NCI-H526 (cell line): ENCODE results near the gene RAPGEF1.

Experiments
- DNase-seq, 2 experiments: peaks; one replicate each; lab custom pipeline; 2025; lab: John Stamatoyannopoulos, UW

Gene RAPGEF1

DNA sequence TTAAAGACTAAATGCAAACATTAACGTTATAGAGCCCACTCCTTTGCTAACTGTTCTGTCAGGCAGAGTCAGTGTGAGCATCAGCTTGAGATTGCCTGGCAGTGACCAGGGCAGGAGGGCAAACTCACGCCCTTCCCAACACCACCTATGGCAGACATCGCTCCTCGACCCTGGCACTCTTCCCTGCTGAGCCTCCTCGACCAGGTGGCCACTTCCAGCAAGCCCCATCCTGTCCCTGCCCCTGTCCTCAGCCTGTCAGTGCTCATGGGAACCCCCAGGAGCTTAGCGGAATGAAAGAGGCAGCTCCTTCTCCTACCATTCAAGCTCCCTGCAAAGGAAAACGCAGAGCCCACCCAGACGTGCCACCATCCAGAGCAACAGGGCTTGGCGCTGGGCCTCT is 152.5 kb downstream of the RAPGEF1 start:
- no peak for DNase-seq

DNA sequence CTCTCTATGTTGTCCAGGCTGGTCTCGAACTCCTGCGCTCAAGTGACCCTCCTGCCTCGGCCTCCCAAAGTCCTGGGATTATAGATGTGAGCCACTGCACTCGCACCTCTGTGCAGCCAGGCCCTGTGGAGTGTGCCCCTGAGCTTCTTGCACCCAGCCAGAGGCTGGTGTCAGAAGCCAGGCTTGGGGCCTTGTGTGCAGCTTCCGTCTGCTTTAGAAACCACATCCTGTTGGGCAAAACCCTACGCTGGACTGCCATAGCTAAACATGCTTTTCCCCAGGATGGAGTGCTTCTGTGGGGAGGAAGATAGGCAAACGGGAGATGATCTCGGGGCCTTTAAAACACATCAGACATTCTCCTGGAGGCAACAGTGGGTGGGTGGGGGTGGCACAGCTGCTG is 154.5 kb downstream of the RAPGEF1 start:
- no peak for DNase-seq

DNA sequence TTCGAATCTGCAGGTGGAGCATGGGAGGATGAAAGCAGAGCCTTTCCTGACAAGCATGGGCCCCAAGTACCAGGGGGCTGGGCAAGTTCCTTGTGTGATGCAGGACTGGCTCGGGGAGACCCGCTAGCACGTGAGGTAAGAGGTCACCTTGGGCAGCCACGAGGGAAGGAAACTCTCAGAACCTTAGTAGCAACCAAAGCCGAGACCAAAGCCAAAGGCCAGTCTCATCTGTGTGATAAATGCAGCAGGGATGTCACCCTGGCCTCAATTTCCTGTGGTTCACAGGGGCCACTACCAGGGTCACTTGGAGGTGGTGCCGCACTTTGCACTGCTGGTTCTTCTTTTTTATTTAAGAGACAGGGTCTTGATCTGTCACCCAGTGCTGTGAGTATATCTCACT is 155.0 kb downstream of the RAPGEF1 start:
- no peak for DNase-seq

DNA sequence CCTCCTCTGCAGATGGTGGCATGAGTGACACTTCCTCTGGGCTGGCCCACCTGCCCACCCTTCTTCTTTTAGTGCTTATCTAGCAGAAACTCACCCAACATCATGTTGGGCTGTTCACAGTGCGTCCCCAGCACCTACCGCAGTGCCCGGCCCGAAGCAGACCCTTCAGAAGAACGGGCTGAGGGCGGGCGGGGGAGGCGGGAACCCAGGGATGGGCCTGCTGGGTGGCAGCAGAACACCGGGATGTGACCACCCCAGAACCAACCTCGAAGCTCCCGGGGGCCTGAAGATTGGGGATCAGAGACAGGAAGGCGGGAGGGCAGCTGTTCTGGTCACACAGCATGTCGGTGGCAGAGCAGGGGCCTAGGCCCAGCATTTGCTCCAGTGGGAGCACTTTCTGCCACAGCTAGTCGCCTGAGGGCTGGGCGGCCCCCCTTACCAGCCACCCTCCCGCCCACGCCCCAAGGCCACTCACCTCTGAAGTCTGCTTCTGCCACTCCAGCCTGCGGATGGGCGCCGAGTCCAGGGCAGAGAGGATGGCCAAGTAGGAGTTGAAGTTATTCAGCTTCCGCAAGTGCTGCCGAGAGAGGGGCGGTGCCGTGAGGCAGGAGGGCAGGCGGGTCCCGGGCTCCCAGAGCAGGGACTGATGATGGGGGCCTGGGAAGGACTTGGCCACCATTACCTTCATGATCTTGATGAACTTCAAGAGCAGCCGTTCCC is 155.9 kb downstream of the RAPGEF1 start:
- DNase-seq, result no peak

DNA sequence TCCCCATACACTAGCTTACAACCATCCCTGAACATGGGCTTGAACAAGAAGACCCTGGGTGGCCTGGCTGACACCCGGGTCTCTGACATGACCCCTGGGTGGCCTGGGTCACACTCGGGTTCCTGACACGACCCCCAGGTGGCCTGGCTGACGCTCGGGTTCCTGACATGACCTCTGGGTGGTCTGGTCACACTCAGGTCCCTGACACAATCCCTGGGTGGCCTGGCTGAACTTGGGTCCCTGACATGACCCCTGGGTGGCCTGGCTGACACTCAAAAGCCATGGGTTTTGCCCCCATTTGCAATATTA is 156.6 kb downstream of the RAPGEF1 start:
- DNase-seq, result no peak

DNA sequence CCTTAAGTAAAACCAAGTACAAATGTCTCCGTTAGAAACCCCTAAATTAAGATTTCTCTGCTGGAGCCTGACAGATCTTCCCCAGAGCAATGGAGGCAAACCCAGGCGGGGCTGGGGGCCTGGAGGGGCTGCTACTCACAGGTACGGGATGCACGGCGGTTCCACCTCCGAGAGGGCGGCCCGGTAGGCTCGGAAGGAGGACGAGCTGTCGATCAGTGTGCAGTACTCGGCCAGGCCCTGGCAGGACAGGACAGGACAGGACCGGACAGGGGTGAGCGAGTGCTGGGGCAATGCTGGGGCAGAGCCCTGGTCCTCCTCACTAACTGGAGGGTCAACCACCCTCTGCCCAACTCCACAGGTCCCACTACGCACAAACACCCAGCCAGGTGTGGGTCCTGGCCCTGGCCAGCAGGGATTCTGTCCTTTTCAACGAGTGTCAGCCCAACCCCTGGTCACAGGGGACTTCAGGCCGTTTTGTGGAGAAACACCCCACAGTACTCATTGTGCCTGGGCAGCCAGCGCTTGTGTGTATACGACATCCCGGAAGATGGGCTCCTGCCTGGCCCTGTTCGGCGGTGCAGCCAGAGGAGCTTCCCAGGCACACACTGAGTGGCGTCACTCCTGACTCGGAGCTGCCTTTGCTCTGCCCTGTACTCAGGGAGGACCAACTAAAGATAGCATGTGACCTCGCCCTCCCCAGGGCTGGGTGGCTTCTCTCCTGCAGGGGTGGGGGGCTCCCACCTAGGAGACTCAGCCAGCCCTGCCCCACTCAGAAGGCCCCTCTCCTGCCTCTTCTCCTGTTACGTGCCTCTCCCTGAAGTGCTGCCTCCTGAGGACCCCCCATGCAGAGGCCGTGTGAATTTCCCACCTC is 157.2 kb downstream of the RAPGEF1 start:
- DNase-seq, result no peak

DNA sequence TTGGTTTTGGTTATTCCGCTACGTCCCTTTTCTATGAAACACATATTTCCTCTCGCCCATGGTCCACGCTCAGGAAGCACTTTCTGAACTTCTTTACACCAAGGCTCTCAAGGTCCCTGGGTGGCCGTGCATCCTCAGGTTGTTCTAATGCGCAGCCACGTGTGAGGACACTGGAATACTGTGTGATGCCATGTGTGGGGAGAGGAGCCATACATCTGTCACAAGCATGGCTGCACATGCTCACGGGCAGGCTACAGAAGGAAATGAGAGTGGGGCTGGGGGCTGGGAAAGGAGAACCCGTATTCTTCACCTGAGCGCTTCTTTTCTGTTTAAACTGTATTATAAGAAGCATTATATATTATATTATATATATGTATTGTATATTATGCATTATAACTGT is 157.8 kb downstream of the RAPGEF1 start:
- DNase-seq, result no peak

DNA sequence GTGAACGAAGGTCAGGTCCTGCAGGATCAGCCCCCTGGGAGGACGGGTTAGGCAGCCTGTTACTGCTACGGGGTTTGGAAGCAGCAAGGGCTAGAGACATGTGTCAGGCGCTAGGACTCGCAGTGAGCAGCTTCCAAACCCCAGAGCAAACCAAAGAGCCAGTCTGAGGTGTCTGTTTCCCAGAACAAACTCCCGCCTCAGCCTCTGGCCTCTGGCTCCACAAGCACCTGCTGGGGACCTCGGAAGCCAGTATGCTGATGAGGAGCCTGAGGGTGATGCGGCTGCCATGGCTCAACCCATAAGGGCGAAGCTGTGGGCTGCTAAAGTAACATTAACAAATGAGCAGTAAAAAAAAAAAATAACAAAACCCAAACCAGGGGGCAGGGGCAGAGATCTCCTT is 159.5 kb downstream of the RAPGEF1 start:
- DNase-seq, result no peak

DNA sequence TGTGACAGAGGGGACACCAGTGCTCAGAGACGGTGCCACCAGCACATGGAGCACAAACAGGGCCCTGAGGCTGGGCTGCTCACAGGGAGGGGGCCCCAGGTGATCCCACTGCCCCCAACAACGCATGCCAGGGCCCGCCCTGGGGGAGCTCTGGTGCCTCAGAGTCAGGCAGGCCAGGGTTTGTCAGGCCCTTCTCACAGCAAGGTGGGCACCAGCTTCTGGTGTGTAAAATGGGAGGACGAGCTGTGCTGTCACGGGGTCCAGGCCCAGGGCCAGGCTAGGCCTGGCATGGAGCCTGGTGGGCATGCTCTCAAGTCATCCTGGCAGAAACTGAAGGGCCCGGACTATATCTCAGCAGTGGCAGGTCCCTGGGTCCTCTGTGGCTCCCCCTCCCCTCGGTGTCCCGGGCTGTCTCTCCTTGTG is 160.1 kb downstream of the RAPGEF1 start:
- DNase-seq, result no peak

DNA sequence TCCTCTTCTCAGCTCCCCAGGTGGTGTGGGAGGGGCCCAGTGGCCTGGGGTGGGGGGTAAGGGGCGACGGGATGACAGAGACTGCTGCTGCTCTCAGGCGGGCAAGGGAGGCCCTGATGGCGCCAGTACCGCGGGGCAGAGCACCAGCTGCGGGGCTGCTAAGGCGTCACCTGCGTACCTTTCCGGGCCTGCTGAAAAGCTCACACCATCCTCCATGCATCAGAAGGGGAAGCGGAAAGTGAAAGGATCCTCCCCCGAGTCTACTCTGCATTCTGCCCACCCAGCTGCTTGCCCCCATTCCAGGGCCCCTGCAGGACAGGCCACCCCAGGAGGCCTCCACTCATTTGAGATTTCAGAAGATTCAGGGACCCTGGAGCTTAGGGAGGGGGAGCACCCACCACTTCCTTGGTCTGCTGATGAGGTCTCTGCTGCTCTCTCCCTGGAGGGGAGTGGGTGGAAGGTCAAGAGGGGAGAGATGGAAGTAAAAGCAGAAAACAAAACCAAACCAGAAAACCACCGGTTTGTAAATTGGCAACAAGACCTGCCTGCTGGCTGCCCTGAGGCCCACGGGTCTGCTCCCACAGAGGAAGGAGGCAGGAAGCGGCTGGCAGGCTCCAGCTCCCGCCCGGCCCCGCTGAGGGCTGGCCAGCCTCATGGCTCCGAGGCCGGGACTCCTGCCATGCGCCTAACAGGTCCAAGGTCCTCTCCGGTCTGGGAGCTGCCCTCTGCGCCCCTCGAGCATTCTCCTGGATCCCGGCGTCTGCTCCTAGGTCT is 161.0 kb downstream of the RAPGEF1 start:
- no peak for DNase-seq

DNA sequence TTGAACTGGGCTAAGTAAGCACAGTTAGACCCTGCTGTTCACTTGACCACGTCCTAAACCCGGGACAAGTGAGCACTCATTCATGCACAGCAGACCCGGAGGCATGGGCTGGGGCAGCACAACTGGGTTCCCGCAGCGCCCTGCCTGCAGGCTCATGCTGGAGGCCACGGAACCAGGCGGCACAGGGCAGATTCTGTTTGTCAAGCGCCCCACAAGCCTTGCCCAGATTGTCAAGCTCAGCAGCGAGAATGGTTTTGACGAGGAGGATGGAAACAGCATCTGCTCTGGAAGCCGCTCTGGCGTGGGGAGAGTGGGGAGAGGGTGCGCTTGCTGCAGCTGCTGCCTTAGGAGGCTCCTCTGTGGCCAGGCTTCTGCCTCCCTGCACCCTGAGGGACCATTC is 161.9 kb downstream of the RAPGEF1 start:
- no peak for DNase-seq

DNA sequence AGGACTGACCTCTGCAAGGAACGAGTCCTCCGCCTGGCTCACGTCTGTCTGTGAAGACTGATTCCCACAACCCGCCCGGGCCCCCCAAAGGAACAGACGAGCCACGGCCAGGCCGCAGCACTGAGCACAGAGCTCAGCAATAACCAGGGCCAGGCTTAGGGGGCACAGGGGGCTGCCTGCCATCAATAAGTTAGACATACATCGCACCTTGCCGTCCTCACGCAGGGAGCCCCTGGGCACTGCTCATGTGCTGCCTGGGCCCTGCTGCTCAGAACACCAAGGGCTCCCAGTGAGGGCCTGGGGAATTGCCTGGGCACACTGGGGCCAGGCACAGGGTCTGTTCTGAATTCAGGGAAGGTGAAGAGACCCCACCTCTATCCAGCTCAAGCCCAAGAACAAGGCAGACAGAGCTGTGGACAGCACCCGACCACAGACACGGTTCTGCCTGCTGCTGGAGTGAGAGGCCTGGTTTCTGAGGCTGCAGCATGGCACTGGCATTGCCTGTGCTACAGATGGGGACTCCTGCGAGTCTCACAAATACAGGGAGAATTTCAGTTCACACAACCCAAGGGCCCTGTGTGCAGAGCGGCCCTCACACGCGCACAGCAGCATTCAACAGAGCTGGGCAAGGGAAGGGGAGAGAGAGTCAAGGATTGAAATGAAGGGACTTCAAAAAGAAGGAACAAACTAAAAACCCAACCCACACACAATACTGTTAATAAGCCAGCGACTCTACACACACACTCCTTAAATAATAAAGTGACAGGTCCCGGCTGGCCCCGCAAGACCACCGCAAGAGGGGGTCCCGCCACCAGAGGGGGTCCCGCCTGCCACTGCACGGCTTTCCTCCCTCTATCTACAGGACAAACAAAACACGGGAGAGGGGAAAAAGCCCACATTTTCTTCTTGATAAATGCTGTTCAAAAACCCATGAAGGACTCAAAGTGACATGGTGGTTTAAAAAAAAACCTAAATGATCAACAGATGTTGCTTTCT is 162.6 kb downstream of the RAPGEF1 start:
- DNase-seq, result no peak

DNA sequence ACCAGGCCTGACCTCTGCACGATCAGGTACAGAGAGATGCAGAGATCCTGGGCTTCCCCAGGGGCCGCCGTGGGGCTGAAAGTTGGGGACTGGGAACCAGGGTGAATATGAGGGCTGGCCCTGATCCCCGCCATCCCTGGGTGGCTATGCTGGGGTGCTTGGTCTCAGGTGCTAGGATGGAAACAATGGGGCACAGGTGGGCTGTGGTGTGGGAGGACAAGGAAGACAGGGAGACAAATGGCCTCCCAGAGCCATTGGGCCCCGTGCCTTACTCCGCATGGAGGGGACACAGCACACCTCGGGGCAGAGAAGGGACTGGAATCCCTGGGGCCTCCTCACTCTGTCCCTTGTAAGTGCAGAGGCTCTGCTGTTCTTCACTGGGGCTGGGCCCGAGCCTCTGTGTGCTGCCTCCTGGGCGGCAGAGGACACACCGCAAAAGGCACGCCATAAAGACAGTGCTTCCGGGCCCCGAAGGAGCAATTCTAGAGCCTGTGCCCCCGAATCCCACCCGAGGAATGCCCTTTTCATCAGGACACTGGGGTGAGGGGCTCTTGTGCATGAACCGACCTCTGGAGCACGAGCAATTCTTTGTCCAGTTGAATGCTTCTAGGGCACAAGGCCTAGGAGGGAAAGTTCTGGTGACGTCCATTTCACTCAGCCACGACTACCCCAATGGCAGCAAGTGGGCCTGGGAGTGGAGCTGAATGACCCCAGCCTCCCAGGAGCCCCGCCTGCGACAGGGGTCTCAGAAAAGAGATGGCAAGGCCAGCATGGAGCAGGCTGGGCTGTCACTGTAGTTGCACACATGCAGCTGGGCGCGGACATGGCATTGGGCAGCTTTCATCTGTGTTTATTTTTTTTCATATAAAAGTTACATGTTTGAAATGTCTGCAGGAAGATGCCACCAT is 163.7 kb downstream of the RAPGEF1 start:
- DNase-seq, result no peak

DNA sequence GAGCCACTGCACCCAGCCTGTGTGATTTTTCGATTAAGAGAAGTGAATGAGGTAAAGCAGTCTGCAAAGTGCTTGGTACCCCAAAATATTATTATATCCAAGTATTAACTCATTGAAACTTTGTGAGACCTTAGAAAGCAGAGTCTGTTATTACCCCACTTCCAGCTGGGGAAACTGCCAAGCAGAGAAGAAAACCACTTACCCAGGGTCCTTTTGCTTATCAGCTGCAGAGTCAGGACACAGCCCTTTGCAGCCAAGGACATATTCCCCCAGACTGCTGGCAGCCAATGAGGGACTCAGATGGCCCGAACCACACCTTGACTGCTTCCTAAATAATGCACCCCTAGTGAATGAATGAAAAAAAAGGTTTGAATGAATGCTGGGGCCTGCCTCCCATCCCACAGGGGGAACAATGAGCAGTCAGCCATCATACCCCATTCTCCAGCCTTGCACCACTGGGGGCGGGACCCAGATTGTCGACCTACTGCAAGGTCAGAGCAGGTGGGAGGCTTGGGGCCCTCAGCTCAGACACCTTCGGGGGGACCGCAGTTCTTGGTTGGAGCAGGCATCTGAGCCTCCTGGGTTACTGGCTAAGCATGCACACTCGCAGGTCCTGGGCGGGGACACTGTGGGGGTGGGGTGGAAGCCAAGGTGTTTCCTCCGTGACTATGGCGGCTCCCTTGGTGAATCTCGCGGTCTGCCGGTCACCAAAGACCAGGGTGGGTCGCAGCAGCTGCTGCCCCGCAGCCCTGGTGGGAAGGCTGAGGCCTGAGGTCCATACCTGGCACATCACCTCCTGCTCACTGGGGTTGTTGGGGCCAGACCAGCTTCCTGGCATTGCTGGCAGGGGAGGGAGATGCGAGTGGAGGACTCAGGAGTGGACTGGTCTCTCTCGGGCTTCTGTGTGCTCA is 164.9 kb downstream of the RAPGEF1 start:
- DNase-seq, result no peak

DNA sequence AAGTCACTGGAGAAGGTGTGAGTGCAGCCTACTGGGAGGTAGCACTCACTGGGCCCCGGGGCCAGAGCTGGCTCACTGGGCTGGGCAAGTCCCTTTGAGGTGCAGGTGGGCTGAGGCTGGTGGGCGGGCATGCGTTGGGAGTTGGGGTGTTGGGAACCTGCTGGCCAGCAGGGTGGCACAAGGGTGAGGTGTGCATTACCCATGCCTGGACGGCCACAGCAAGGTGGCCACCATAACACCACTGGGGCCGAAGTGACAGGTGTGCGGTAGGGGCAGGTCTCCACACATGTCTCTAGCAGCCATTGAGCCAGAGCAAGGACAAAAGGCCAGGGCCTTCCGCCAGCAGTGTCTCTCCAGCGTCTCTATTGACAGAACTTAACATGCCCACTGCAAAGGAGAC is 172.0 kb downstream of the RAPGEF1 start:
- no peak for DNase-seq

DNA sequence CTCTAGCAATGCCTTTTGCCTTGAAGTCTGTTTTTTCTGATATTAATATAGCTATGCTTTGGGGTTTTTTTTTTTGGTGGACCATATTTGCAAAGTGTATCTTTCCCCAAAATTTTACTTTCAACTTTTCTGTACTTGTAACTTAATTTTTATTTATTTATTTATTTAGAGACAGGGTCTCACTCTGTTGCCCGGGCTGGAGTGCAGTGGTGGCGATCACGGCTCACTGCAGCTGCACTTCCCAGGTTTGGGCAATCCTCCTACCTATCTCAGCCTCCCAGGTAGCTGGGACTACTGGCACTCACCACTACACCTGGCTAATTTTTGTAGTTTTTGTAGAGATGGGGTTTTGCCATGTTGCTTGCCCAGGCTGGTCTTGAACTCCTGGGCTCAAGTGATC is 173.7 kb downstream of the RAPGEF1 start:
- no peak for DNase-seq

DNA sequence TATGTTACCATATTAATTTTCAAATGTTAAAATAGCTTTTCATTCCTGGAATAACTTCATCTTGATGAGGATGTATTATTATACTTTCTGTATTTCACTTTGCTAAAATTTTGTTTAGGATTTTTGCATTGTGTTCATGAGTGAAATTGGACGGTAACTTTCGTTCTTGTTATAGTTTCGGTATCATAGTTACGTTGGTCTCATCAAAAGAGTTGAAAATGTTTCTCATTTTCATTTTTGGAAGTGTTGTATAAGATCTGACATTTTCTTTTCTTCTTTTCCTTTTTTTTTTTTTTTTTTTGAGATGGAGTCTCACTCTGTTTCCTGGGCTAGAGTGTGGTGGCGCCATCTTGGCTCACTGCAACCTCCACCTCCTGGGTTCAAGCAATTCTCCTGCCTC is 174.5 kb downstream of the RAPGEF1 start:
- DNase-seq, result no peak

DNA sequence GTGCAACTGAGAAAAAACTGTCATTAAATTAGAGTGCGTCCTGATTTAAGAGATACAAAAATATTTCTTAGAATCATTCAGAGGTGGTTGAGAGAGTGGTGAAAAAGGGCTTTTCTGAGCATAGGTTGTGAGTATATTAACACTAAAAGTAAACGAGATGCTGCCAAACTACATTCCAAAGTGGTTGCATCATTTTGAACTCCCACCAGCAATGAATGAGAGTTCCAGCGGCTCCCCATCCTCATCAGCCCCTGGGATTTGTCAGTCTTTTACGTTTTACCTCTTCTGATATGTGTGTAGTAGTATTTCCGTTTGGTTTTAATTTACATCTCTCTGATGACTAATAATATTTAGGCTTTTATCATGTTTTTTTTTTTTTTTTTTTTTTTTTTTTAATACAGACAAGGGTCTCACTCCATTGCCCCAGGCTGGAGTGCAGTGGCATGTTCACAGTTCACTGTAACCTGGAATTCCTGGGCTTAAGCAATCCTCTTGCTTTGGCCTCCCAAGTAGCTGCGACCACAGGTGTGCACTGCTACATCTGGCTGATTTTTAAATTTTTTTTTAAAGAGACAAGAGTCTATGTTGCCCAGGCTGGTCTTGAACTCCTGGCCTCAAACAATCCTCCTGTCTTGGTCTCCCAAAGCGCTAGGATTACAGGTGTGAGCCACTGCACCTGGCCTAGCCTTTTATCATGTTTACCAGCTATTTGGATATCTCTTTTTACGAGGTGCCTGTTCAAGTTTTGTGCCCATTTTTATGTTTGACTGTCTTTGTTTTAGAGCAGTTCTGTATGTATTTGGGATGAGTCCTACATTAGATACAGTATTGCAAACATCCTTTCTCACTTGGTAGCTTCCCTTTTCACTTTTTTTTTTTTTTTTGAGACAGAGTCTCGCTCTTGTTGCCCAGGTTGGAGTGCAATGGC is 177.6 kb downstream of the RAPGEF1 start:
- no peak for DNase-seq
